ENCODE results near the gene TRAPPC5.

TRAPPC5 gene

DNA sequence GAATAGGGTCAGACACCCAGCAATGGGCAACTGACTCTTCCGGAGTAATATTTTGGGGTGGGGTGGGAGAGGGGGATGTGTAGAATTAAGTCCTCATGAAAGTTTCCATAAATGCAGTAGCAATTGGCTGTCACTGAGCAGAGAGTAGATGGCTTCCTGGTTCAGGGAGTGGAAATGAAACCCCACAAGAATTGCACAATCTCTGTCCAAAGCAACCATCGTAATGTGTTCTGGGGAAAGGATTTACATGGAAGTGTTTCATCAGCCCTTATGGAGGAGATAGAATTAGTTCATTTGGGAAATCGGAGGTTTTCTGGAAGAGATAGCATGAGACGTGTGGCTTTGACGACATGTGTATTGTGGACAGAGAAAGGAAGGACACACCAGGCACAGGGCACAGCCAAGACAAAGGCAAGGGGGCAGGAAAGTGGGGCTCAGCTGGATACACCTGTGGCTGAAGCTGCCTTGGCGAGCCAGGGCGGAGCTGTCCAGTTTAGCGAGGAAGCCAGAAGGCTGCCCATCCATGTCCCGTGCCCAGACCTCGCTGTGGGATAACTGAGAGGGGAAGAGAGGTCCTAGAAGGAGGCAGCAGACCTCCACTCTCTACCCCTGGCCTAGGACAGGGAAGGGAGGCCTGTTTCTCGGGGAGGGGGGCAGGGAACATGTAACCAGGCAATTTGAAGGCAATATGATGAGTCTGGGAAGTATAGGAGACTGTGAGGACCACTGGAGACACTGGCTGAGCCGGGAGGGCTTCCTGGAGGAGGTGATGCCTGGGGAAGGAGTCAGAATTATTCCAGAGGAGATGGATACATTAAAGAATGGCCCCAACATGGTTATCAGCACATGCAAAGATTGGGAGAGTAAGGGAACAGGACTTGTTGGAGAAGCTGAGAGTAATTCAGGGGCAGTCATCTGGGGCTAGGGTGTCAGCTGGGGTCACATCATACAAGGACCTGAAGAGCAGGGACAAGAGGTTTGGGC, 53.9 kb downstream of the TRAPPC5 start:
- peak; percentile 53 for DNase-seq

DNA sequence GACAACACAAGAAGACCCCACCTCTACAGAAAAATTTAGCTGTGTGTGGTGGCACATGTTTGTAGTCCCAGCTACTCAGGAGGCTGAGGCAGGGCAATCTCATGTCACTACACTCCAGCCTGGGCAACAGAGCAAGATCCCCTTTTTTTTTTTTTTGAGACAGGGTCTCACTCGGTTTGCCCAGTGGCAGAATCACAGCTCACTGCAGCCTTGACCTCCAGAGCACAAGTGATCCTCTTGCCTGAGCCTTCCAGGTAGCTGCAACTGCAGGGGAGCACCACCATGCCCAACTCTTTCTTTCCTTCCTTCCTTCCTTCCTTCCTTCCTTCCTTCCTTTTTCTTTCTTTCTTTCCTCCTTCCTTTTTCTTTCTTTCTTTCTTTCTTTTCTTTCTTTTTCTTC, 55.5 kb downstream of the TRAPPC5 start:
- DNase-seq, result no peak

GRCh38 chr19:7737215-7737614, 56.6 kb downstream of the TRAPPC5 start:
- DNase-seq, result no peak
